GM12875 (cell line): ENCODE data around the gene NR5A2.
"Not testable (repeated sequence)": the region's sequence is repeated elsewhere in the genome, so short reads cannot be mapped to it uniquely, and the experiment has no call there.

Experiments used
- H3K4me3 ChIP-seq: one replicate; pipeline ENCODE4 v1.5.1; 2011; ENCODE audit warnings: low read depth, low read length, control low read depth
- CTCF ChIP-seq: IDR thresholded peaks from 2 replicates; pipeline ENCODE4 v1.5.1; 2011; ENCODE audit warnings: low read depth, mild to moderate bottlenecking, control low read depth, inconsistent platforms, low read length, moderate library complexity, borderline replicate concordance; ENCODE audit not compliant: insufficient read depth

NR5A2 gene

GRCh38 chr1:200182701-200183100 lies 155.2 kb downstream of the NR5A2 start:
- no peak for TF ChIP-seq CTCF
- H3K4me3 ChIP-seq: no peak overlapping the region

- no peak overlapping the region for H3K4me3 ChIP-seq
- no peak for TF ChIP-seq CTCF
These were observed 156.1 kb downstream of the NR5A2 start for GRCh38 chr1:200183637-200184036.

- no peak for TF ChIP-seq CTCF
- no peak overlapping the region for H3K4me3 ChIP-seq
These were observed 156.7 kb downstream of the NR5A2 start for GRCh38 chr1:200184196-200184595.

GRCh38 chr1:200185191-200185590 lies 157.7 kb downstream of the NR5A2 start:
- H3K4me3 ChIP-seq: not testable (repeated sequence)

- not testable (repeated sequence) for H3K4me3 ChIP-seq
These were observed 159.8 kb downstream of the NR5A2 start for GRCh38 chr1:200187332-200187731.

GRCh38 chr1:200191993-200192392 lies 164.5 kb downstream of the NR5A2 start:
- TF ChIP-seq CTCF: no peak
- no peak overlapping the region for H3K4me3 ChIP-seq

- TF ChIP-seq CTCF: no peak
- no peak overlapping the region for H3K4me3 ChIP-seq
These were observed 167.0 kb downstream of the NR5A2 start for GRCh38 chr1:200194477-200194876.

GRCh38 chr1:200198236-200198635 lies 170.7 kb downstream of the NR5A2 start:
- no peak for TF ChIP-seq CTCF

More at GRCh38 chr1:200198236-200198635, 170.7 kb downstream of the NR5A2 start:
- no peak overlapping the region for H3K4me3 ChIP-seq
